Rectal smooth muscle tissue (tissue), 1 donor: ENCODE data around the gene NUP188.

ENCODE experiments used
- H3K27ac ChIP-seq: one replicate; pipeline ENCODE4 v1.7.0; 2013; ENCODE audit warnings: low read depth, low read length, inconsistent platforms
- H3K27me3 ChIP-seq: one replicate; pipeline ENCODE4 v1.7.0; 2013; ENCODE audit warnings: low read length; ENCODE audit not compliant: control insufficient read depth, insufficient read depth
- H3K36me3 ChIP-seq: one replicate; pipeline ENCODE4 v1.7.0; 2013; ENCODE audit warnings: low read length; ENCODE audit not compliant: control insufficient read depth, insufficient read depth
- H3K4me1 ChIP-seq: one replicate; pipeline ENCODE4 v1.7.0; 2013; ENCODE audit warnings: low read length; ENCODE audit not compliant: control insufficient read depth, insufficient read depth
- H3K4me3 ChIP-seq: one replicate; pipeline ENCODE4 v1.7.0; 2013; ENCODE audit warnings: low read length
- H3K9ac ChIP-seq: one replicate; pipeline ENCODE4 v1.7.0; 2013; ENCODE audit warnings: low read length

NUP188 gene

GRCh38 chr9:129007766-129008468, 60.4 kb downstream of the NUP188 start:
- no peaks in the 10 kb centered on the region for H3K27me3 ChIP-seq
- H3K9ac ChIP-seq: no peak overlapping the region
- H3K36me3 ChIP-seq: peaks cover 35% of the 10 kb centered on the region
- peaks cover 3% of the 10 kb centered on the region for H3K4me1 ChIP-seq
- H3K27ac ChIP-seq: no peak overlapping the region
- no peak overlapping the region for H3K4me3 ChIP-seq

DNA sequence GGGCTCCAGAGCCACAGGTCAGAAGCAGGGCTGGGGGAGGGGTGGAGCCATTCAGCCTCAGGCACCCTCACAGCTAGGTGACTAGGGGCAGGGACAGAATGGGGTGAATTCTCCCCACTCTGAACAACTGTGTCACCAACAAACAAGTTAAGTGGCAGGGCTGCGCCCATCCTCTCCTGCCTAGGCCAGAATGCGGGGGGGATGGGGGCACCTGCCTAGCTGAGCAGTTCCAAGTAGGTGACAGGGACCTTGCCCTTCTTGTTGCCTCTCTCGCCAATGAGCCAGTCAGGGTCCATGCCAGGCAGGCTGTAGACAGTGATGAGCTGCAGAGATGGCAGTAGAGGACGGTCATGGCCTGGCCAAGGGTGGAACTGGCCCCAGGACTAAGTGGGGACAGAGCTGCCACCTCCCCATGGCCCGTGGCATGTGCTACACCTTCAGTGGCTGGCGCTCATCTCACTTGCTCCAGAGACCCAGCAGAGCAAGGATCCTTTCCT, 61.0 kb downstream of the NUP188 start:
- Histone ChIP-seq H3K9ac (no peak overlapping the region), H3K4me3 (no peak overlapping the region), H3K36me3 (peaks cover 35% of the 10 kb centered on the region), H3K27me3 (no peaks in the 10 kb centered on the region), H3K27ac (no peak overlapping the region), H3K4me1 (peaks cover 3% of the 10 kb centered on the region)

GRCh38 chr9:129008986-129009583, 61.6 kb downstream of the NUP188 start:
- Histone ChIP-seq H3K27ac (no peak overlapping the region), H3K36me3 (peaks cover 38% of the 10 kb centered on the region), H3K4me3 (no peak overlapping the region)

GRCh38 chr9:129009584-129010141, 62.2 kb downstream of the NUP188 start:
- H3K9ac ChIP-seq: no peak overlapping the region
- no peak overlapping the region for H3K27ac ChIP-seq
- H3K36me3 ChIP-seq: peaks cover 43% of the 10 kb centered on the region
- no peak overlapping the region for H3K4me3 ChIP-seq
- no peaks in the 10 kb centered on the region for H3K27me3 ChIP-seq
- peaks cover 3% of the 10 kb centered on the region for H3K4me1 ChIP-seq

More at GRCh38 chr9:129008986-129009583, 61.6 kb downstream of the NUP188 start:
- Histone ChIP-seq H3K27me3 (no peaks in the 10 kb centered on the region), H3K9ac (no peak overlapping the region), H3K4me1 (peaks cover 3% of the 10 kb centered on the region)

GRCh38 chr9:129010267-129010975, 62.9 kb downstream of the NUP188 start:
- Histone ChIP-seq H3K9ac (no peak overlapping the region), H3K27ac (no peak overlapping the region), H3K4me3 (no peak overlapping the region), H3K36me3 (peaks cover 41% of the 10 kb centered on the region), H3K27me3 (no peaks in the 10 kb centered on the region), H3K4me1 (peaks cover 3% of the 10 kb centered on the region)

DNA sequence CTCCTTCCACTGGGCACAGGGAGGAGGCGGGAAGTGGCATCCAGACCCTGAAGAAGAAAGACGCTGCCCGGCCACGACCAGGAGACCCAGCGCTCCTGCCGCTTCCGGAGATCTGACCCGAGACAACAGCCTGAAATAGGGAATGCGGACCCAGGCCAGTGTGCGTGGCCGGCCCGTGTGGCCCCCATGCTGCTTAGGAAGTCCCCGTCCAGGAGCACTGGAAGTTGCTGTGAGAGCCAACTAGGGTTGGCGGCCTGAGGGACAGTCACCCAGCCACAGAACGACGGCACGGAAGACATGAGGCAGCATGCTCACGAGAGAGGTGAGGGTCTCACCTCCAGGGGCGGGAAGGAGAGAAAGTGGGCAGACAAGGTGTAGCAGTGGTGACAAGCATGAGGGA, 63.7 kb downstream of the NUP188 start:
- Histone ChIP-seq H3K36me3 (peaks cover 38% of the 10 kb centered on the region), H3K9ac (no peak overlapping the region), H3K4me1 (peaks cover 3% of the 10 kb centered on the region), H3K27me3 (no peaks in the 10 kb centered on the region), H3K27ac (no peak overlapping the region), H3K4me3 (no peak overlapping the region)

DNA sequence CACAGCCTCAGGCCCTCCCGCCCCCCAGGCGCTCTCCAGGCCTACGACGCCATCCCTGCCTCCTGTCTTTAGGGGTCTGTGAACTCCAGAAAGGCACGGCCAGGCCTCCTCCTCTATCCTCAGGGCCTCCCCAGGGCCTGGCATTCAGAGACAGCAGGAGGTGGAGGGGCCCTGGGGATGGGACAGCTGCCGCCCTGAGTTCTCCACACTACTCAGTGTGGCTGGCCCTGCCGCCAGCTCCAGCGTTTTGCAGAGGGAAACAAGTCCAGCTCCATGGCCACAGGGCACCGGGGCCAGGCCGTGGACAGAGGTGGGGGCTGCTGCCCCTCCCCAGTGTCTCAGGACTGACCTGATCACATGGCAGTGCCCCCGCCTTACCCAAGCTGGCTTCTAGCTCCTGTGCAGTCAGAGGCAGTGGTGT, 64.3 kb downstream of the NUP188 start:
- no peak overlapping the region for H3K4me3 ChIP-seq
- peaks cover 38% of the 10 kb centered on the region for H3K36me3 ChIP-seq
- peaks cover 3% of the 10 kb centered on the region for H3K4me1 ChIP-seq
- no peak overlapping the region for H3K9ac ChIP-seq
- no peaks in the 10 kb centered on the region for H3K27me3 ChIP-seq
- H3K27ac ChIP-seq: no peak overlapping the region

GRCh38 chr9:129012343-129012742, 64.8 kb downstream of the NUP188 start:
- Histone ChIP-seq H3K27me3 (no peaks in the 10 kb centered on the region), H3K4me3 (no peak overlapping the region), H3K9ac (no peak overlapping the region), H3K4me1 (no peaks in the 10 kb centered on the region), H3K36me3 (peaks cover 38% of the 10 kb centered on the region), H3K27ac (no peak overlapping the region)

DNA sequence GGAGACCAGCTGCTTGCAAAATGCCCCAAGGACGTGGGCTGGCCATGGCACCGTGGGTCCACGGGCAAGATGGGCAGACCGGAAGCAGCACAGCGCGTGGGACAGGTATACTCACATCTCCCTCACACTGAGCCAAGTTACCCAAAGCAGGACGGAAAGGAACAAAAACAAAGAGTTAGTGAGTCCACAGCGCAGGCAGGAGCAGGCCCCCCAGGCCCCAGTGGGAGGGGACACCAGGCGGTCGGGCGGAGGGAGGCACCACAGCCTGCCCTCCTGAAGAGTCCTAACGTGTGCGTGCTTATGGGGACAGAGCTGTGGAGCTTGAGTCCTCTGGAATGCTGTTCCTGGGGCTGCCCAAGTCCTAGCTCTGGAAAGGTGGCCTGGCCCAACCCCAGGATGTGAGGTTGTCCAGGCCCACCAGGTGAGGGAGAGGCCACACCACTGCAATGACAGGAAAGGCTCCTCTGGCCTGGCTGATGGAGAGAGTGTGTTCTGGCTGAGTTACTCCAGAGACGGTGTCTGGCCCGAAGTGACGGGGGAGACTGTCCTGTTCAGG, 65.5 kb downstream of the NUP188 start:
- H3K27ac ChIP-seq: no peak overlapping the region
- H3K27me3 ChIP-seq: no peaks in the 10 kb centered on the region
- peaks cover 38% of the 10 kb centered on the region for H3K36me3 ChIP-seq

GRCh38 chr9:129013674-129014073, 66.2 kb downstream of the NUP188 start:
- peaks cover 34% of the 10 kb centered on the region for H3K36me3 ChIP-seq
- H3K27me3 ChIP-seq: no peaks in the 10 kb centered on the region
- no peak overlapping the region for H3K27ac ChIP-seq
- H3K4me3 ChIP-seq: no peak overlapping the region
- H3K9ac ChIP-seq: no peak overlapping the region
- no peaks in the 10 kb centered on the region for H3K4me1 ChIP-seq

More for the DNA sequence above, 65.5 kb downstream of the NUP188 start:
- Histone ChIP-seq H3K4me1 (no peaks in the 10 kb centered on the region), H3K9ac (no peak overlapping the region), H3K4me3 (no peak overlapping the region)

GRCh38 chr9:129014124-129014523, 66.6 kb downstream of the NUP188 start:
- Histone ChIP-seq H3K9ac (no peak overlapping the region), H3K36me3 (peaks cover 31% of the 10 kb centered on the region), H3K4me3 (no peak overlapping the region), H3K27ac (no peak overlapping the region), H3K4me1 (no peaks in the 10 kb centered on the region), H3K27me3 (no peaks in the 10 kb centered on the region)

DNA sequence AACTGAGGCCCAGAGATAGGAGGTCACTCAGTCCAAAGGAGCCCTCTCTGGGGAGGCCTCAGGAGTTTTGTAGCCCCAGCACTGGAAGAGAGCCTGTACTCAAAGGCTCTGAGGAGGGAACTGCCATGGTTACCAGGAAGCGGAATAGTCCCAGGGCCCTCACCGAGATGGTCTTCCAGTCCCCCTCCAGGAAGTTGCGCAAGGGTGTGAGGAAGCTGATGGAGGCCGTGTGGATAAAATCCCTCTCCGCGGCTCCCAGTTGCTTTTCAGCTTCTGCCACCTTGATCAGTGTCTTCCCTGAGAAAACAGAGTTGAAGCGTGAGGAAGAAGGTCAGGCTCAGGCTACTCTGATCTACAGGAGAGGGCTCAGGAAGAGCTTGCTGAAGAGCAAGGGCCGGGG, 67.1 kb downstream of the NUP188 start:
- peaks cover 31% of the 10 kb centered on the region for H3K36me3 ChIP-seq
- H3K4me3 ChIP-seq: no peak overlapping the region
- H3K27me3 ChIP-seq: no peaks in the 10 kb centered on the region
- H3K9ac ChIP-seq: no peak overlapping the region
- H3K4me1 ChIP-seq: no peaks in the 10 kb centered on the region
- H3K27ac ChIP-seq: no peak overlapping the region
